DOHH2 (cell line): Measurements from ENCODE around the gene LRCH1.

ENCODE experiments used
- H3F3A ChIP-seq: fragments of 200-600 bp; sonication (generic), shearing (Covaris generic); 2 replicates; pipeline ENCODE4 v1.6.0; 2016; ENCODE audit warnings: antibody characterized with exemption, mild to moderate bottlenecking; ENCODE audit not compliant: control insufficient read depth, insufficient read depth
- H3K27ac ChIP-seq: fragments of 200-600 bp; sonication (generic); 2 replicates; pipeline ENCODE4 v1.5.1; 2014; ENCODE audit warnings: low read depth, mild to moderate bottlenecking, low read length, moderate library complexity
- H3K27me3 ChIP-seq: fragments of 200-600 bp; sonication (generic); 2 replicates; pipeline ENCODE4 v1.6.1; 2014; ENCODE audit warnings: mild to moderate bottlenecking, low read length, mixed read lengths; ENCODE audit not compliant: control insufficient read depth
- H3K36me3 ChIP-seq: fragments of 200-600 bp; sonication (generic); 2 replicates; pipeline ENCODE4 v1.6.1; 2014; ENCODE audit warnings: mild to moderate bottlenecking, low read length, moderate library complexity, mixed read lengths; ENCODE audit not compliant: control insufficient read depth
- H3K4me1 ChIP-seq: fragments of 200-600 bp; sonication (generic); 2 replicates; pipeline ENCODE4 v1.6.1; 2014; ENCODE audit warnings: mild to moderate bottlenecking, low read length, mixed read lengths; ENCODE audit not compliant: control insufficient read depth
- H3K4me2 ChIP-seq: fragments of 200-600 bp; sonication (generic); 2 replicates; pipeline ENCODE4 v1.6.0; 2014; ENCODE audit warnings: mild to moderate bottlenecking, low read length, moderate library complexity
- H3K4me3 ChIP-seq: fragments of 200-600 bp; sonication (generic); 2 replicates; pipeline ENCODE4 v1.5.1; 2014; ENCODE audit warnings: mild to moderate bottlenecking, low read length, mixed read lengths
- H3K79me2 ChIP-seq: fragments of 200-600 bp; sonication (generic); 2 replicates; pipeline ENCODE4 v1.6.1; 2014; ENCODE audit warnings: mild to moderate bottlenecking, low read length, mixed read lengths; ENCODE audit not compliant: control insufficient read depth
- H3K9me2 ChIP-seq: fragments of 200-600 bp; sonication (generic); replicated peaks from 2 replicates; pipeline ENCODE4 v1.6.1; 2014; ENCODE audit warnings: mild to moderate bottlenecking, low read length, mixed read lengths; ENCODE audit not compliant: control insufficient read depth
- H3K9me3 ChIP-seq: fragments of 200-600 bp; sonication (generic); 2 replicates; pipeline ENCODE4 v1.6.1; 2014; ENCODE audit warnings: antibody characterized with exemption, low read length, mixed read lengths; ENCODE audit not compliant: control insufficient read depth, insufficient read depth
- H4K20me1 ChIP-seq: fragments of 200-600 bp; sonication (generic); 2 replicates; pipeline ENCODE4 v1.6.0; 2014; ENCODE audit warnings: low read depth, mild to moderate bottlenecking, antibody characterized with exemption, low read length, moderate library complexity; ENCODE audit not compliant: control insufficient read depth, insufficient read depth
- EZH2phosphoT487 ChIP-seq: fragments of 200-600 bp; sonication (generic); IDR thresholded peaks from 2 replicates; pipeline ENCODE4 v1.6.1; 2017; ENCODE audit warnings: borderline replicate concordance, mild to moderate bottlenecking, antibody characterized with exemption, low read length, moderate library complexity, mixed read lengths
- TF ChIP-seq, protein P1 (sequence below): fragments of 200-600 bp; sonication (generic); IDR thresholded peaks from one replicate; pipeline ENCODE4 v1.5.1; 2014; ENCODE audit warnings: antibody characterized with exemption, mild to moderate bottlenecking, low read depth, low read length; ENCODE audit not compliant: poor library complexity, severe bottlenecking

The LRCH1 gene

DNA sequence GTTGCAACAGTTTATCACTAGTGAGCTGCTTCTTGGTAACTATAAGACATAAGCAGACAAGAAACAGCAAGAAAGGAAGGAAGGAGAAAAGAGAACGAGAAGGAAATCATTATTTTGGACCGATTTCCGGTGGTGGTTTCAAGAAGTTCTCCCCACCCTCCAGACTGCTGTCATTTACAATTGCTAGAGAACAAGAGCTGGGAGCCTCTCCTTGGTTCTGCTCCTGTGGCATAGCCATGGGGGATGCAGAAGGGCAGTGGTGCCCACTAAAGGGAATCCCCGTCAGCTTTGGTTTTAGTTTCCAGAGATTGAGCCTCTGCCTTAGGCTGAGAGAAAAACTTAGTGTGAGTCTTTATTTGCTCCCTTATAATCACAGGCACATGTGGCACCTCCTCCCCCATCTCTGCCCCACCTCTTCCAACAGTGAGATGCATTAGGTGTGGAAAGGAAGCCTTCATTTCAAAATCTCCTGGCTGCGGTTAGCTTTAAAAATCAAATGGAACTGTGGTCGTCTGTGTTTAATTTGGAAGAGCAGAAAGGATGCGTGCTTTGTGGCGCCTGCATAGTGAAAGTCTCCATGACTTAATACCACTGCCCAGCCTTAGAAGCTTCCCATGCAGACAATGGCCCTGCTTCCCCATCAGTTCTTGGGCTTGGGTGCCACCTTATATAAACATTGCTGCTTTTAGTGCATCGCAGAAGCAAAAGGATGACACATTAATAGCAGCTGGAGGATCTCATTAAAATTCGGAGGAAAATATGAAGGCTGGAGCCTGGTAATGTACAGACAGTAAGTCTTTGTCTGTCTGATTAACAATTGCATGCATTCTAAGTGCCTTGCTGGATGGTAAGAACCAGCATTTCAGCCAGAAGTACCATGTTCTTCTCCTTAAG is 25.0 kb downstream of the LRCH1 start:
- Histone ChIP-seq H3K4me3 (peak overlapping the region; percentile 45), H3K79me2 (peaks cover 90% of the 10 kb centered on the region), H3K9me3 (no peaks in the 10 kb centered on the region), H3K27me3 (no peaks in the 10 kb centered on the region), H3K4me2 (peak overlapping the region; percentile 65), H3F3A (peaks cover 10% of the 10 kb centered on the region; the same call in 1 of the 2 replicates), H3K36me3 (peaks cover 7% of the 10 kb centered on the region; the same call in 1 of the 2 replicates), H3K9me2 (no peaks in the 10 kb centered on the region), H3K27ac (no peak overlapping the region), H4K20me1 (peaks cover 21% of the 10 kb centered on the region; the same call in 1 of the 2 replicates), H3K4me1 (peaks cover 71% of the 10 kb centered on the region)
- TF ChIP-seq, protein P1, sequence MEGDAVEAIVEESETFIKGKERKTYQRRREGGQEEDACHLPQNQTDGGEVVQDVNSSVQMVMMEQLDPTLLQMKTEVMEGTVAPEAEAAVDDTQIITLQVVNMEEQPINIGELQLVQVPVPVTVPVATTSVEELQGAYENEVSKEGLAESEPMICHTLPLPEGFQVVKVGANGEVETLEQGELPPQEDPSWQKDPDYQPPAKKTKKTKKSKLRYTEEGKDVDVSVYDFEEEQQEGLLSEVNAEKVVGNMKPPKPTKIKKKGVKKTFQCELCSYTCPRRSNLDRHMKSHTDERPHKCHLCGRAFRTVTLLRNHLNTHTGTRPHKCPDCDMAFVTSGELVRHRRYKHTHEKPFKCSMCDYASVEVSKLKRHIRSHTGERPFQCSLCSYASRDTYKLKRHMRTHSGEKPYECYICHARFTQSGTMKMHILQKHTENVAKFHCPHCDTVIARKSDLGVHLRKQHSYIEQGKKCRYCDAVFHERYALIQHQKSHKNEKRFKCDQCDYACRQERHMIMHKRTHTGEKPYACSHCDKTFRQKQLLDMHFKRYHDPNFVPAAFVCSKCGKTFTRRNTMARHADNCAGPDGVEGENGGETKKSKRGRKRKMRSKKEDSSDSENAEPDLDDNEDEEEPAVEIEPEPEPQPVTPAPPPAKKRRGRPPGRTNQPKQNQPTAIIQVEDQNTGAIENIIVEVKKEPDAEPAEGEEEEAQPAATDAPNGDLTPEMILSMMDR = no peak
- no peak for TF ChIP-seq EZH2phosphoT487

DNA sequence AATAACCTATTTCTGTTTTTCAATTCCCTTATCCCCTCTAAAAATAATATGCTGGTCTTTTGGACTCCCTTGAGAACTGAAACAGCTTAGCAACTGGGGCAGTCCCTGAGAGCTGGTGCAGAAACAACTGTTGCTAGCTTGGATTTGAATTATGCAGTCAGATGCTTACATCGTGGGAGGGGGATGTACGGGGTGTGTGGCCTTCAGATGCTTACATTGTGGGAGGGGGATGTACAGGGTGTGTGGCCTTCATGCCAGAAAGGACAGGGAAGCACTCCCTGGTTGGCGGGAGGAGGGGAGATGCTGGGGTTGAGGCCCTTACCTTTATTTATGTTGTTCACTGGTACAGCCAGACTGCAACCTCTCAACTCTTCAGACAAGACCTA is 25.6 kb downstream of the LRCH1 start:
- Histone ChIP-seq H3K27me3 (no peaks in the 10 kb centered on the region), H3F3A (peaks cover 16% of the 10 kb centered on the region; the same call in 1 of the 2 replicates), H3K9me2 (no peaks in the 10 kb centered on the region), H3K9me3 (no peaks in the 10 kb centered on the region), H3K27ac (no peak overlapping the region), H3K36me3 (peaks cover 7% of the 10 kb centered on the region; the same call in 1 of the 2 replicates), H3K4me1 (peaks cover 74% of the 10 kb centered on the region), H3K79me2 (peaks cover 90% of the 10 kb centered on the region), H4K20me1 (peaks cover 21% of the 10 kb centered on the region; the same call in 1 of the 2 replicates), H3K4me2 (peak overlapping the region; percentile 65; the same call in 1 of the 2 replicates), H3K4me3 (no peak overlapping the region)
- TF ChIP-seq, protein P1 = no peak
- TF ChIP-seq EZH2phosphoT487 = no peak

DNA sequence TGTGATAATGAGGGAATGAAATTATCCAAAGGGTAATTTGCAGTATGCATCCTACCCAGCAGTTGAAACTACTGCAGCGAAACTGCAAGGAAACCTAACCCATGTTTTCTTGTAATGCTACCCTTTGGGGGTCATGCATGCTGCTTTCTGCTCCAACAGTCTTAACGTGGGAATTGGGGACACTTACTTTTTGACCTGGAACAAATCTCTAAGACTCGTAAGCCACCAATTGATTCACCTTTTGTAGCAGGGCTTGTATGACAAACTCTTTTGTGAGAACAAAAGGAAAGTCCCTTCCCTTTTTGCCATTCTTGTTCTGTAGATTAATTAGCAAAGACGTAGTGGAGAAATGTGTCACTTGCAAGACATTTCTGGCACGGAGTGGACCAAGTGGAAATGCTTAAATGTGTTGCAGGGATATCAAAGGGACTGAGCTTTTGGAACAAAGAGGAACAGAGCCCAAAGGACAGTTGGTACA is 27.4 kb downstream of the LRCH1 start:
- Histone ChIP-seq H3K27ac (no peak overlapping the region), H4K20me1 (peaks cover 21% of the 10 kb centered on the region; the same call in 1 of the 2 replicates), H3K4me1 (peaks cover 80% of the 10 kb centered on the region), H3K4me2 (no peak overlapping the region), H3K4me3 (no peak overlapping the region), H3K27me3 (no peaks in the 10 kb centered on the region), H3K79me2 (peaks cover 96% of the 10 kb centered on the region), H3K9me3 (no peaks in the 10 kb centered on the region), H3K36me3 (peaks cover 7% of the 10 kb centered on the region; the same call in 1 of the 2 replicates), H3F3A (peaks cover 9% of the 10 kb centered on the region; the same call in 1 of the 2 replicates), H3K9me2 (no peaks in the 10 kb centered on the region)
- TF ChIP-seq EZH2phosphoT487 = no peak
- TF ChIP-seq, protein P1 = no peak
